ENCODE data around the gene OTC.

The OTC gene

GRCh38 chrX:38365954-38366353 lies 13.6 kb downstream of the OTC start:
- Histone ChIP-seq H3K27ac (ENCODE audit: low read depth, low read length) (no peak overlapping the region), H3K4ac (ENCODE audit: low read depth, low read length) (no peak overlapping the region), H3K27me3 (ENCODE audit: insufficient read depth, low read length) (no peaks in the 10 kb centered on the region), H3K9me3 (ENCODE audit: insufficient read depth, low read depth, low read length) (no peaks in the 10 kb centered on the region), H2AFZ (ENCODE audit: insufficient read depth, low read length, poor library complexity) (no peak overlapping the region), H4K8ac (ENCODE audit: low read depth, low read length) (no peak overlapping the region), H2BK120ac (ENCODE audit: insufficient read depth, low read length, poor library complexity) (no peak overlapping the region), H3K4me2 (ENCODE audit: low read length) (no peak overlapping the region), H2BK12ac (ENCODE audit: low read length) (no peak overlapping the region), H3K4me3 (ENCODE audit: low read depth, low read length) (no peak overlapping the region), H3K36me3 (ENCODE audit: control insufficient read depth in 1 of 2, insufficient read depth in 2 of 2, low read length in 2 of 2) (no peaks in the 10 kb centered on the region), H3K14ac (ENCODE audit: low read length) (no peak overlapping the region), H2AK5ac (ENCODE audit: low read length) (no peak overlapping the region), H3K79me1 (ENCODE audit: low read length) (no peaks in the 10 kb centered on the region), H3K79me2 (ENCODE audit: control insufficient read depth, insufficient read depth, low read length, poor library complexity) (no peaks in the 10 kb centered on the region), H3K23ac (ENCODE audit: low read length) (no peak overlapping the region), H3K18ac (ENCODE audit: low read length) (no peak overlapping the region), H2BK5ac (ENCODE audit: low read depth, low read length, poor library complexity) (no peak overlapping the region), H4K12ac (ENCODE audit: low read depth, low read length) (no peak overlapping the region), H3K9ac (ENCODE audit: low read length) (no peak overlapping the region), H4K91ac (ENCODE audit: low read depth, low read length) (no peak overlapping the region), H3K4me1 (ENCODE audit: control insufficient read depth in 1 of 2, insufficient read depth in 2 of 2, low read length in 2 of 2) (no peaks in the 10 kb centered on the region)
- no CpG with 5 or more reads among the region's 3 CpGs for WGBS (ENCODE audit: extremely low coverage, insufficient coverage, insufficient read length)
- no peak for DNase-seq

GRCh38 chrX:38368774-38369173 lies 16.4 kb downstream of the OTC start:
- Histone ChIP-seq H3K27me3 (ENCODE audit: insufficient read depth, low read length) (no peaks in the 10 kb centered on the region), H3K14ac (ENCODE audit: low read length) (no peak overlapping the region), H3K27ac (ENCODE audit: low read depth, low read length) (no peak overlapping the region), H2BK120ac (ENCODE audit: insufficient read depth, low read length, poor library complexity) (no peak overlapping the region), H4K8ac (ENCODE audit: low read depth, low read length) (no peak overlapping the region), H3K4ac (ENCODE audit: low read depth, low read length) (no peak overlapping the region), H2AFZ (ENCODE audit: insufficient read depth, low read length, poor library complexity) (no peak overlapping the region), H4K91ac (ENCODE audit: low read depth, low read length) (no peak overlapping the region), H2BK12ac (ENCODE audit: low read length) (no peak overlapping the region), H3K18ac (ENCODE audit: low read length) (no peak overlapping the region), H3K79me1 (ENCODE audit: low read length) (no peaks in the 10 kb centered on the region), H4K12ac (ENCODE audit: low read depth, low read length) (no peak overlapping the region), H3K9me3 (ENCODE audit: insufficient read depth, low read depth, low read length) (no peaks in the 10 kb centered on the region), H2AK5ac (ENCODE audit: low read length) (no peak overlapping the region), H3K36me3 (ENCODE audit: control insufficient read depth in 1 of 2, insufficient read depth in 2 of 2, low read length in 2 of 2) (no peaks in the 10 kb centered on the region), H3K79me2 (ENCODE audit: control insufficient read depth, insufficient read depth, low read length, poor library complexity) (no peaks in the 10 kb centered on the region), H3K4me1 (ENCODE audit: control insufficient read depth in 1 of 2, insufficient read depth in 2 of 2, low read length in 2 of 2) (no peaks in the 10 kb centered on the region), H3K4me2 (ENCODE audit: low read length) (no peak overlapping the region), H2BK5ac (ENCODE audit: low read depth, low read length, poor library complexity) (no peak overlapping the region), H3K23ac (ENCODE audit: low read length) (no peak overlapping the region), H3K9ac (ENCODE audit: low read length) (no peak overlapping the region), H3K4me3 (ENCODE audit: low read depth, low read length) (no peak overlapping the region)
- no peak for DNase-seq
- WGBS (ENCODE audit: extremely low coverage, insufficient coverage, insufficient read length): no CpG with 5 or more reads among the region's 2 CpGs

- DNase-seq: no peak
- H3K4me2 ChIP-seq (ENCODE audit: low read length): no peak overlapping the region
- H3K36me3 ChIP-seq (ENCODE audit: control insufficient read depth in 1 of 2, insufficient read depth in 2 of 2, low read length in 2 of 2): no peaks in the 10 kb centered on the region
- no peaks in the 10 kb centered on the region for H3K9me3 ChIP-seq (ENCODE audit: insufficient read depth, low read depth, low read length)
- no peak overlapping the region for H2BK120ac ChIP-seq (ENCODE audit: insufficient read depth, low read length, poor library complexity)
- no peak overlapping the region for H4K8ac ChIP-seq (ENCODE audit: low read depth, low read length)
- H3K9ac ChIP-seq (ENCODE audit: low read length): no peak overlapping the region
- H3K4ac ChIP-seq (ENCODE audit: low read depth, low read length): no peak overlapping the region
- no peak overlapping the region for H4K91ac ChIP-seq (ENCODE audit: low read depth, low read length)
- no peak overlapping the region for H3K23ac ChIP-seq (ENCODE audit: low read length)
- no peak overlapping the region for H2BK5ac ChIP-seq (ENCODE audit: low read depth, low read length, poor library complexity)
- no peaks in the 10 kb centered on the region for H3K79me2 ChIP-seq (ENCODE audit: control insufficient read depth, insufficient read depth, low read length, poor library complexity)
- no peaks in the 10 kb centered on the region for H3K4me1 ChIP-seq (ENCODE audit: control insufficient read depth in 1 of 2, insufficient read depth in 2 of 2, low read length in 2 of 2)
- H2AK5ac ChIP-seq (ENCODE audit: low read length): no peak overlapping the region
- H3K14ac ChIP-seq (ENCODE audit: low read length): no peak overlapping the region
- H3K79me1 ChIP-seq (ENCODE audit: low read length): no peaks in the 10 kb centered on the region
- H3K27ac ChIP-seq (ENCODE audit: low read depth, low read length): no peak overlapping the region
- no CpG with 5 or more reads among the region's 2 CpGs for WGBS (ENCODE audit: extremely low coverage, insufficient coverage, insufficient read length)
- H3K4me3 ChIP-seq (ENCODE audit: low read depth, low read length): no peak overlapping the region
- no peaks in the 10 kb centered on the region for H3K27me3 ChIP-seq (ENCODE audit: insufficient read depth, low read length)
- H2AFZ ChIP-seq (ENCODE audit: insufficient read depth, low read length, poor library complexity): no peak overlapping the region
- H2BK12ac ChIP-seq (ENCODE audit: low read length): no peak overlapping the region
- H4K12ac ChIP-seq (ENCODE audit: low read depth, low read length): no peak overlapping the region
- no peak overlapping the region for H3K18ac ChIP-seq (ENCODE audit: low read length)
Observed at GRCh38 chrX:38371641-38372040, 19.2 kb downstream of the OTC start.

- Histone ChIP-seq H4K91ac (ENCODE audit: low read depth, low read length) (no peak overlapping the region), H2BK12ac (ENCODE audit: low read length) (no peak overlapping the region), H2AFZ (ENCODE audit: insufficient read depth, low read length, poor library complexity) (no peak overlapping the region), H3K4me2 (ENCODE audit: low read length) (no peak overlapping the region), H3K4me3 (ENCODE audit: low read depth, low read length) (no peak overlapping the region), H2AK5ac (ENCODE audit: low read length) (no peak overlapping the region), H3K14ac (ENCODE audit: low read length) (no peak overlapping the region), H3K27ac (ENCODE audit: low read depth, low read length) (no peak overlapping the region), H3K9me3 (ENCODE audit: insufficient read depth, low read depth, low read length) (no peaks in the 10 kb centered on the region), H2BK5ac (ENCODE audit: low read depth, low read length, poor library complexity) (no peak overlapping the region), H4K12ac (ENCODE audit: low read depth, low read length) (no peak overlapping the region), H3K18ac (ENCODE audit: low read length) (no peak overlapping the region), H4K8ac (ENCODE audit: low read depth, low read length) (no peak overlapping the region), H3K9ac (ENCODE audit: low read length) (no peak overlapping the region), H3K4ac (ENCODE audit: low read depth, low read length) (no peak overlapping the region), H3K27me3 (ENCODE audit: insufficient read depth, low read length) (no peaks in the 10 kb centered on the region), H2BK120ac (ENCODE audit: insufficient read depth, low read length, poor library complexity) (no peak overlapping the region), H3K23ac (ENCODE audit: low read length) (no peak overlapping the region), H3K79me2 (ENCODE audit: control insufficient read depth, insufficient read depth, low read length, poor library complexity) (no peaks in the 10 kb centered on the region), H3K4me1 (ENCODE audit: control insufficient read depth in 1 of 2, insufficient read depth in 2 of 2, low read length in 2 of 2) (no peaks in the 10 kb centered on the region), H3K36me3 (ENCODE audit: control insufficient read depth in 1 of 2, insufficient read depth in 2 of 2, low read length in 2 of 2) (no peaks in the 10 kb centered on the region), H3K79me1 (ENCODE audit: low read length) (no peaks in the 10 kb centered on the region)
- WGBS (ENCODE audit: extremely low coverage, insufficient coverage, insufficient read length): no CpG with 5 or more reads among the region's 3 CpGs
- DNase-seq: no peak
Observed at GRCh38 chrX:38374431-38374830, 22.0 kb downstream of the OTC start.

Measured in trophoblast cell (in vitro differentiated cells and primary cell).